HCT116 (cell line): ENCODE measurements around the gene AIRE.

ENCODE experiments used
- POLR2AphosphoS5 ChIP-seq: IDR thresholded peaks from 2 replicates; pipeline ENCODE4 v1.6.1; 2011; ENCODE audit warnings: mild to moderate bottlenecking, low read depth, low read length, moderate library complexity
- SRF ChIP-seq: IDR thresholded peaks from 2 replicates; pipeline ENCODE4 v1.6.1; 2012; ENCODE audit warnings: low read depth
- TF ChIP-seq, protein P1 (sequence below), 3 experiments: fragments of 200-600 bp in 1 of 3; sonication (generic) in 1 of 3; IDR thresholded peaks in 2 of 3; conservative IDR thresholded peaks in 1 of 3; 2 replicates each; pipeline ENCODE4 v1.5.1; 2012 to 2017; ENCODE audit warnings: low read depth in 2 of 3, low read length in 2 of 3, antibody characterized with exemption in 1 of 3, borderline replicate concordance in 1 of 3, control low read depth in 1 of 3, mild to moderate bottlenecking in 1 of 3, mixed read lengths in 1 of 3, mixed run types in 1 of 3, moderate library complexity in 1 of 3; ENCODE audit not compliant: insufficient read depth in 1 of 3
- TF ChIP-seq, protein P2 (sequence below): IDR thresholded peaks from 2 replicates; pipeline ENCODE4 v1.6.1; 2011; ENCODE audit warnings: mild to moderate bottlenecking, low read length, moderate library complexity; ENCODE audit not compliant: insufficient replicate concordance; ENCODE audit errors: extremely low read depth
- TF ChIP-seq, protein P3 (sequence below): IDR thresholded peaks from 2 replicates; pipeline ENCODE4 v1.6.1; 2012

DNA sequence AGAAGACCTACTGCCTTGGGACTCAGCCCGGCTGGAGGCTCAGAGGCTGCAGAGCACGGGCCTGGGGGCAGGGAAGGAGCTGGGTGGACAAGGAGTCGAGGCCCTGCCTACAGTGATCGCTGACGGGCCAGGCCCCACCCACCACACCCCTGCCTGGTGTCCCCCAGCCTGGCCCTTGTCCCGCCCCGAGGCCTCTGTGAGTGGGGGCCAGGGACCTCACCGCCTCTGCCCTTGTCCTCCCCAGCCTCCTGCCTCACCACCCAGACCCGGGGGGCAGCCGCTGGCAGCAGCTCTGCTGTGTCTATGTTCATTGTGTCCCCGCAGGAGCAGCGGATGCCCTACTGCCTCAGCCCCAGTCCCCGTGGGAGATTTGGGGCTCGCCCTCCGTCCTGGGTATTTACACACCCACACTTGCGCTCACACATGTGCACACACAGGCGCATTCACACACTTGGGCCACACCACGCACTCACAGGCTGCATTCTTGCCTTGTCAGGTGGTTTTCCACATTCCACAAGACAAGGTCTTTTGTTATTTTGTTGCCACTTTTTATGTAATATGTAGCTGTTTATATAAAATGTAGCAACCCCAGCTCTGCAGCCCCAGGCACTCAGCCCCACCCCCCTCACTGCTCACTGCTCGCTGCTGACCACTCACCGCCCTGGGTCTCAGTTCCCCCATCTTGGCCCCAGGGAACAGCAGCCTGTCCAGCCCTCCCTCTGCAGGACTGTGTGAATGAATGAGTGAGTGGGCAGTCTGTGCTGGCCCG lies 21.4 kb downstream of the AIRE start:
- TF ChIP-seq, protein P1, sequence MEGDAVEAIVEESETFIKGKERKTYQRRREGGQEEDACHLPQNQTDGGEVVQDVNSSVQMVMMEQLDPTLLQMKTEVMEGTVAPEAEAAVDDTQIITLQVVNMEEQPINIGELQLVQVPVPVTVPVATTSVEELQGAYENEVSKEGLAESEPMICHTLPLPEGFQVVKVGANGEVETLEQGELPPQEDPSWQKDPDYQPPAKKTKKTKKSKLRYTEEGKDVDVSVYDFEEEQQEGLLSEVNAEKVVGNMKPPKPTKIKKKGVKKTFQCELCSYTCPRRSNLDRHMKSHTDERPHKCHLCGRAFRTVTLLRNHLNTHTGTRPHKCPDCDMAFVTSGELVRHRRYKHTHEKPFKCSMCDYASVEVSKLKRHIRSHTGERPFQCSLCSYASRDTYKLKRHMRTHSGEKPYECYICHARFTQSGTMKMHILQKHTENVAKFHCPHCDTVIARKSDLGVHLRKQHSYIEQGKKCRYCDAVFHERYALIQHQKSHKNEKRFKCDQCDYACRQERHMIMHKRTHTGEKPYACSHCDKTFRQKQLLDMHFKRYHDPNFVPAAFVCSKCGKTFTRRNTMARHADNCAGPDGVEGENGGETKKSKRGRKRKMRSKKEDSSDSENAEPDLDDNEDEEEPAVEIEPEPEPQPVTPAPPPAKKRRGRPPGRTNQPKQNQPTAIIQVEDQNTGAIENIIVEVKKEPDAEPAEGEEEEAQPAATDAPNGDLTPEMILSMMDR (IDR thresholded peaks at IDR 0.05 in 2 of 3, conservative IDR thresholded peaks at IDR 0.05 in 1 of 3; ENCODE audit: borderline replicate concordance in 1 of 3, insufficient read depth in 1 of 3, low read depth in 2 of 3, low read length in 2 of 3) = no peak
- no peak for TF ChIP-seq POLR2AphosphoS5
- TF ChIP-seq, protein P2, sequence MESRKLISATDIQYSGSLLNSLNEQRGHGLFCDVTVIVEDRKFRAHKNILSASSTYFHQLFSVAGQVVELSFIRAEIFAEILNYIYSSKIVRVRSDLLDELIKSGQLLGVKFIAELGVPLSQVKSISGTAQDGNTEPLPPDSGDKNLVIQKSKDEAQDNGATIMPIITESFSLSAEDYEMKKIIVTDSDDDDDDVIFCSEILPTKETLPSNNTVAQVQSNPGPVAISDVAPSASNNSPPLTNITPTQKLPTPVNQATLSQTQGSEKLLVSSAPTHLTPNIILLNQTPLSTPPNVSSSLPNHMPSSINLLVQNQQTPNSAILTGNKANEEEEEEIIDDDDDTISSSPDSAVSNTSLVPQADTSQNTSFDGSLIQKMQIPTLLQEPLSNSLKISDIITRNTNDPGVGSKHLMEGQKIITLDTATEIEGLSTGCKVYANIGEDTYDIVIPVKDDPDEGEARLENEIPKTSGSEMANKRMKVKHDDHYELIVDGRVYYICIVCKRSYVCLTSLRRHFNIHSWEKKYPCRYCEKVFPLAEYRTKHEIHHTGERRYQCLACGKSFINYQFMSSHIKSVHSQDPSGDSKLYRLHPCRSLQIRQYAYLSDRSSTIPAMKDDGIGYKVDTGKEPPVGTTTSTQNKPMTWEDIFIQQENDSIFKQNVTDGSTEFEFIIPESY = no peak
- TF ChIP-seq, protein P3, sequence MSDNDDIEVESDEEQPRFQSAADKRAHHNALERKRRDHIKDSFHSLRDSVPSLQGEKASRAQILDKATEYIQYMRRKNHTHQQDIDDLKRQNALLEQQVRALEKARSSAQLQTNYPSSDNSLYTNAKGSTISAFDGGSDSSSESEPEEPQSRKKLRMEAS = no peak
- TF ChIP-seq SRF = no peak
